HEK293 (cell line): ENCODE data around the gene AMD1.

Experiments used
- CTCF ChIP-seq: fragments of 450-650 bp; formaldehyde crosslinking; IDR thresholded peaks from 2 replicates; pipeline ENCODE4 v1.5.1; 2016; ENCODE audit warnings: missing biosample characterization, missing genetic modification characterization
- HOXD13 ChIP-seq: sonication (generic); formaldehyde crosslinking; IDR thresholded peaks from 2 replicates; pipeline ENCODE4 v1.8.0; 2022; ENCODE audit warnings: missing genetic modification reagents, borderline replicate concordance

GRCh38 chr6:110890288-110890687 is 15.7 kb downstream of the AMD1 start:
- TF ChIP-seq HOXD13 (CRISPR knock-in tag): no peak
- TF ChIP-seq CTCF (tag by site-specific recombination): no peak
